Mononuclear cell (primary cell): Measurements from ENCODE around the gene PHF23. TPM values are rescaled to one million over a fixed set of nuclear protein-coding genes. Genes with fewer than 3 reads are reported as not detected.

Experiments used
- H3K27me3 ChIP-seq: 2 replicates; pipeline ENCODE4 v1.6.0; 2011; ENCODE audit warnings: low read length, control low read depth; ENCODE audit not compliant: insufficient read depth
- H3K4me1 ChIP-seq: 2 replicates; pipeline ENCODE4 v1.5.1; 2011; ENCODE audit warnings: mild to moderate bottlenecking, low read length, control low read depth; ENCODE audit not compliant: insufficient read depth
- H3K4me3 ChIP-seq: 2 replicates; pipeline ENCODE4 v1.5.1; 2011; ENCODE audit warnings: mild to moderate bottlenecking, low read length, moderate library complexity
- H3K9me3 ChIP-seq: 2 replicates; pipeline ENCODE4 v1.5.1; 2011; ENCODE audit warnings: low read depth, mild to moderate bottlenecking, control low read depth, low read length
- total RNA-seq: library from RNA; depleted of rRNA; stranded (reverse); fragments of >200 nt; gene quantifications from one replicate; pipeline ENCODE4 v1.2.3, GENCODE V29; 2012

The PHF23 gene
- 6.5 TPM for total RNA-seq

DNA sequence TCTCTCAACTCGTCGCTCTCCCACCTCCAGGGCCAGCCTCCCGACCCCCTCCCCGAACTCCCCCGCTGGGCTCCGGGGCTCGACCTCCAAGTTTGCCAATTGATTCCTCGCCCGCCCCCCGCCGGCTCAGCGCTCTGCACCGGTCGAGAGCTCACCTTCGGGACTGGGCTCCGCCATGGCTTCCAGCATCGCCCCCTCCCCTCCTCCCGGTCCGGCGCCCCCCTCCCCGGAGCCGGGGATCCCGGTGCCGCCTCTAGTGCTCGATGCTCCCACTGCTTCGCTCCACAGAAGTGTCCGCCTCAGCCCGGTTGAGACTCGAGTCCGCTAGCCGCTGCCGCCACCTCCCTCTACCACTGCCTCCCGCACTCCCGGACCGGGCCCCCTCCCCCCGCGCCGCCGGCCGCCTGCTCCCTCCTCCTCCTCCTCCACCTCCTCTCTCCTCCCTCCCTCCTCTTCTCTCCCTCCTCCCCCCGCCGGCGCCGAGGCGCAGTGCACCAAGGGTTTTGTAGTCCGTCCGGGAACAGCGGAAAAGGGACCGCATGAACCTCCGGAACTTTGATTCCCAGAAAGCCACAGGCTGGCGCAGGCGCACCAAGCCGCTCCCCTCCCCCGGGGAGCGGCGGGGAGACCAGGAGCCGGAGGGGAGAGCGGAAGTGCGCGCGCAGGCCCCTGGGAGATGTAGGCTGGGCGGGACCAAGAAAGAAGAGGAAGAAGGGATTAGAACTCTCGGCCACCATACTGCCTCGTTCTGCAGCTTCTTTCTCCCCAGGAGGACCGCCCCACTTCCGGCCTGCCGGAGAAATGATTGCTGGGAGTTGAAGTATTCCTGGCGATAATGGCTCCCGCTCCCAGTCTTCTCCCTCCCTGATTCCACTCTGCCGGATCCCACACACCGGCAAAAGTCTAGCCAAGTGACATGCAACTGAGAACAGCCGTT lies at the start of gene PHF23:
Gene PHF23, minus strand, starts transcription at position 367 of the 937 bp plus-strand sequence. Its CDS starts 178 bp downstream, at position 189.
- H3K27me3 ChIP-seq: no peaks in the 10 kb centered on the region
- H3K9me3 ChIP-seq: no peaks in the 10 kb centered on the region
- peak within 1 kb of the TSS; percentile 100 for H3K4me3 ChIP-seq
- peaks cover 59% of the 10 kb centered on the region for H3K4me1 ChIP-seq

DNA sequence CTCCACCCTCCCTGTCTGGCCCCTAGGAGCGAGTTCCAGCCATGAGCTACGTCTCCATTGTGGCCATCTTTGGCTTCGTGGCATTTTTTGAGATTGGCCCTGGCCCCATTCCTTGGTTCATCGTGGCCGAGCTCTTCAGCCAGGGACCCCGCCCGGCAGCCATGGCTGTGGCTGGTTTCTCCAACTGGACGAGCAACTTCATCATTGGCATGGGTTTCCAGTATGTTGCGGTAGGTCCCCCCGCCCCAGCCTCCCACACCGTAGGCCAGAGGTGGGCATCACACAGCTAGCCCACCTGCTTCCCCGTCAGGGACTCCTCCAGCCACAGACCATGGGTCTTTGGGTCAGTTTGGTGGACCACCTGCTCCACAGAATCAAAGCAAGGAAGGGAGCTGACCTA lies 46.4 kb upstream of the PHF23 start:
- H3K27me3 ChIP-seq: peaks cover 19% of the 10 kb centered on the region

DNA sequence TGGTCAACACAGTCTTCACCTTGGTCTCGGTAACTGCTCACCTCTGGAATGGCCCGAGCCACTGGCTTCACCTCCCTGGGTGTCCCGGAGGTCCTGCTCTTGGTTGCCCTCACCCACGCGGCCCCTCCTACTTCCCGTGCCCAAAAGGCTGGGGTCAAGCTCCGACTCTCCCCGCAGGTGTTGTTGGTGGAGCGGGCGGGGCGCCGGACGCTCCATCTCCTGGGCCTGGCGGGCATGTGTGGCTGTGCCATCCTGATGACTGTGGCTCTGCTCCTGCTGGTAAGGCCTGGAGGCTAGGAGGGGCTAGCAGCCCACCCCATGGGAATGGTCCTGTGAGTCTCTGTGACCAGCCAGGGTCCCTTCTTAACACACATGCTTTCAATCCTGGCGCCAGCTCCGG lies 45.7 kb upstream of the PHF23 start:
- peaks cover 27% of the 10 kb centered on the region for H3K4me1 ChIP-seq
- peaks cover 19% of the 10 kb centered on the region for H3K27me3 ChIP-seq
- H3K9me3 ChIP-seq: no peaks in the 10 kb centered on the region
- H3K4me3 ChIP-seq: no peak overlapping the region

More for the DNA sequence above, 46.4 kb upstream of the PHF23 start:
- Histone ChIP-seq H3K4me1 (peaks cover 22% of the 10 kb centered on the region), H3K9me3 (no peaks in the 10 kb centered on the region), H3K4me3 (no peak overlapping the region)

DNA sequence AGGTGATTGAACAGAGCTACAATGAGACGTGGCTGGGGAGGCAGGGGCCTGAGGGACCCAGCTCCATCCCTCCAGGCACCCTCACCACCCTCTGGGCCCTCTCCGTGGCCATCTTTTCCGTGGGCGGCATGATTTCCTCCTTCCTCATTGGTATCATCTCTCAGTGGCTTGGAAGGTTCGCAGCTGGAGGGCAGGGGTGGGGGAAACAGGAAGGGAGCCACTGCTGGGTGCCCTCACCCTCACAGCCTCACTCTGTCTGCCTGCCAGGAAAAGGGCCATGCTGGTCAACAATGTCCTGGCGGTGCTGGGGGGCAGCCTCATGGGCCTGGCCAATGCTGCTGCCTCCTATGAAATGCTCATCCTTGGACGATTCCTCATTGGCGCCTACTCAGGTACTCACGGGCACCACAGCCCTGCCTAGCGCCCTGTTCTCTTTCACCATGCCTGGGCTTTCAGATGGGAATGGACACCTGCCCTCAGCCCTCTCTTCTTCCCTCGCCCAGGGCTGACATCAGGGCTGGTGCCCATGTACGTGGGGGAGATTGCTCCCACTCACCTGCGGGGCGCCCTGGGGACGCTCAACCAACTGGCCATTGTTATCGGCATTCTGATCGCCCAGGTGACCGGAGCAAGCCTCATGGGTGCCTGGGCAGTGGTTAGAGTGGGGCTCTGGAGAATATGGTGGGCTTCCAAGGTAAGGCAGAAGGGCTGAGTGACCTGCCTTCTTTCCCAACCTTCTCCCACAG lies 44.4 kb upstream of the PHF23 start:
- Histone ChIP-seq H3K27me3 (peaks cover 19% of the 10 kb centered on the region), H3K4me1 (peaks cover 27% of the 10 kb centered on the region), H3K9me3 (no peaks in the 10 kb centered on the region), H3K4me3 (no peak overlapping the region)

DNA sequence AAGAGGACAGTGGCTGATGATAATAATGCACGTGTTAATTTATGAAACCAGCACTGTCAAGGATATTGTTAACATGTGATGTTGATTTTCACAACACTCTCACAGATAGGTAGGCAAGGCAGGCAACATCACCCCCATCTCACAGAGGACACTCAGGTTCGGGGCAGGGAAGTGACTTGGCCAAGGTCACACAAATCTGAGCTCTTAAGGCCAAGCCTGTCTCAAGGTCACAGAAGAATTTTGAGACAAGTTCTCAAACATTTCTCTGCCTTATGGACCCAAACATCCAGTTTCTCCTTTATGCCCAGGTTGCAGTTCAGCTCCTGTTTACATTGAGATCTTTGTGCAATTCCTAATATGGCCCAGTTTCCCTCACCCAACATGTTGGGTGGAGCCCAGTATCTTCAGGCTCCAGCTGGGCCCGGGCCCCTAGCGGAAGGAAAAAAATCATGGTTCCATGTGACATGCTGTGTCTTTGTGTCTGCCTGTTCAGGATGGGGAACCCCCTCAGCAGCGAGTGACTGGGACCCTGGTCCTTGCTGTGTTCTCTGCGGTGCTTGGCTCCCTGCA lies 43.6 kb upstream of the PHF23 start:
- H3K4me3 ChIP-seq: no peak overlapping the region
- H3K9me3 ChIP-seq: no peaks in the 10 kb centered on the region
- peaks cover 27% of the 10 kb centered on the region for H3K4me1 ChIP-seq
- peaks cover 19% of the 10 kb centered on the region for H3K27me3 ChIP-seq

DNA sequence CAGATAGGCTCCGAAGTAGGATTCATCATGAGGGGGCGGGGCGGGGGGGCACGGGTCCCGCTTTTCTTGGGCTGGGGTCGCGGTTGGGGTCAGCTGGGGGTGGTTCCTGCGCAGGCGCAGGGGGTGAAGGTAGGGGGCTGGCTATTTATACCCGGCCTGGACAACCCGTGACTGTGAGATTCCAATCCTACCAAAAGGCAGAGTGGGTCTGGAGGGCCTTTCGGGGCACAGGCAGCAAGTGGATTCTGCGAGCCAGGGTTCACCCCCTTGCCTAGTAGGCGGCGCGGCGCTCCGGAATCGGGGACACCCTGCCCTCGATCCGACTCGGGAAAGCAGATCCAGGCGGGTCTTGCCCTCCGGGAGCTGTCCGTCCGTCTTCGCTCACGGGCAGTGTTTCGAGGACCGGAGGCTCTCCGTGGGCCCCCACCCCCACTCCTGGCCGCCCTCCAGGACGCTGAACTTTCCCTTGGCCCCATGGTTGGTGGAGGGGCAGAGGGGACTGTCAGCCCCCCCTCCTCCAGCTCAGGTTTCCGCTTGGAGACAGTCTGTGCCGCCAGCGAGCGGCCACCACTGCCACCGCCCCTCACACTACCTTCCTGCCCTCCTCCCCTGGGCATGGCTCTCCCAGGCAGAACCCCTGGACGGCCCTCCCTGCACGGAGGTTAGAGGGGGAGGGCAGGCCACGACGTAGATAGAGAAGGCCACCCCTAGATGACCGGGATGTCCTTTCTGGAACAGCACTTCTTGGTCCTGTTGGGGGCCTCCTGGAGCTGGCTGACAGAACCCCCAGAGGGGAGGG lies 42.9 kb upstream of the PHF23 start:
- H3K4me1 ChIP-seq: peaks cover 27% of the 10 kb centered on the region

DNA sequence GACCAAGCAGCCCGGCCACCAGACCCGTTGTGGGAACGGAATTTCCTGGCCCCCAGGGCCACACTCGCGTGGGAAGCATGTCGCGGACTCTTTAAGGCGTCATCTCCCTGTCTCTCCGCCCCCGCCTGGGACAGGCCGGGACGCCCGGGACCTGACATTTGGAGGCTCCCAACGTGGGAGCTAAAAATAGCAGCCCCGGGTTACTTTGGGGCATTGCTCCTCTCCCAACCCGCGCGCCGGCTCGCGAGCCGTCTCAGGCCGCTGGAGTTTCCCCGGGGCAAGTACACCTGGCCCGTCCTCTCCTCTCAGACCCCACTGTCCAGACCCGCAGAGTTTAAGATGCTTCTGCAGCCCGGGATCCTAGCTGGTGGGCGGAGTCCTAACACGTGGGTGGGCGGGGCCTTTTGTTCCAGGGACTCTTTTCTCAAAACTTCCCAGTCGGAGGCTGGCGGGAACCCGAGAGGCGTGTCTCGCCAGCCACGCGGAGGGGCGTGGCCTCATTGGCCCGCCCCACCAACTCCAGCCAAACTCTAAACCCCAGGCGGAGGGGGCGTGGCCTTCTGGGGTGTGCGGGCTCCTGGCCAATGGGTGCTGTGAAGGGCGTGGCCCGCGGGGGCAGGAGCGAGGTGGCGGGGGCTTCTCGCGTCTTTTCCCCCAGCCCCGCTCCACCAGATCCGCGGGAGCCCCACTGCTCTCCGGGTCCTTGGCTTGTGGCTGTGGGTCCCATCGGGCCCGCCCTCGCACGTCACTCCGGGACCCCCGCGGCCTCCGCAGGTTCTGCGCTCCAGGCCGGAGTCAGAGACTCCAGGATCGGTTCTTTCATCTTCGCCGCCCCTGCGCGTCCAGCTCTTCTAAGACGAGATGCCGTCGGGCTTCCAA lies 42.1 kb upstream of the PHF23 start, which contains the start of gene SLC2A4:
Gene SLC2A4, plus strand, starts transcription at position 645 of the 879 bp plus-strand sequence. Its CDS starts 217 bp downstream, at position 862.
- Histone ChIP-seq H3K27me3 (peaks cover 19% of the 10 kb centered on the region), H3K9me3 (no peaks in the 10 kb centered on the region), H3K4me1 (peaks cover 27% of the 10 kb centered on the region), H3K4me3 (peak within 1 kb of the TSS; percentile 15)

More for the DNA sequence above, 42.9 kb upstream of the PHF23 start:
- Histone ChIP-seq H3K9me3 (no peaks in the 10 kb centered on the region), H3K27me3 (peaks cover 19% of the 10 kb centered on the region), H3K4me3 (no peak overlapping the region)

DNA sequence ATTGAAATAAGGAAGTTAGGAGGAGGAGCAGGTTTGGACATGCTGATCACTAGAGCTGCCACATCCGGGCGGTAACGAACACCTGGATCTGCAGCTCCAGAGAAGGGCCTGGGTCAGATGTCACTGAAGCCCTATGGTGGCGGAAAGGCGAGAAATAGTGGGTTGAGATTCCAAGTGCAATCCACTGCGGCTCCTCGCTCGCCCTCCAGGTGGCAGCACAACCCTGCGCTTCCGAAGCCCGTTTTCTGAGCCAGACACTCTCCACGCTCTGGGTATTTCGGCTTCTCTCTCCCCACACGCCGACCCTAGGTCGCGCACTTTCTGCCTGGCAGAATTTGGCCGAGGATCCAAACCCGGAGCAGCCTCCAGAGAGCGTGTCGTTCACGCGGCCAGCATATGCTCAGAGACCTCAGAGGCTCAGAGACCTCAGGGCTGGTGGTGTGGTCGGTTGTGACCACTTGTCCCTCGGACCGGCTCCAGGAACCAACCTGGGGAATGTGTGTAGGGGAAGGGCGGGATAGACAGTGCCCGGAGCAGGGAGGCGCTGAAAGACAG lies 41.3 kb upstream of the PHF23 start:
- peaks cover 27% of the 10 kb centered on the region for H3K4me1 ChIP-seq
- H3K4me3 ChIP-seq: no peak overlapping the region
- H3K27me3 ChIP-seq: peaks cover 19% of the 10 kb centered on the region
- H3K9me3 ChIP-seq: no peaks in the 10 kb centered on the region

DNA sequence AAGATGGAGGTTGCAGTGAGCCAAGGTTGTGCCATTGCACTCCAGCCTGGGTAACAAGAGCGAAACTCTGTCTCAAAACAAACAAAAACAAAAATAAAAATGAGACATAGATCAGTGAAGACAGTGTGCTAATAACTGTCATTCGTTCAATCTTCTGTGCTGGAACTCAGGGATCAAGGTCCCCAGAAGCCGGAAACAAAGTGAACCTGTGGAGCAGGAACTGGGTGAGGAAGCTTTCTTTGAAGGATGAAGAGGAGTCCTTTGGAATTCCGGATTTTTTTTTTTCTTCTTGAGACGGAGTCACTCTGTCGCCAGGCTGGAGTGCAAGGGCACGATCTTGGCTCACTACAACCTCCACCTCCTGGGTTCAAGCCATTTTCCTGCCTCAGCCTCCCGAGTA lies 40.2 kb upstream of the PHF23 start:
- Histone ChIP-seq H3K9me3 (no peaks in the 10 kb centered on the region), H3K4me3 (no peak overlapping the region), H3K27me3 (peaks cover 19% of the 10 kb centered on the region), H3K4me1 (peaks cover 27% of the 10 kb centered on the region)

DNA sequence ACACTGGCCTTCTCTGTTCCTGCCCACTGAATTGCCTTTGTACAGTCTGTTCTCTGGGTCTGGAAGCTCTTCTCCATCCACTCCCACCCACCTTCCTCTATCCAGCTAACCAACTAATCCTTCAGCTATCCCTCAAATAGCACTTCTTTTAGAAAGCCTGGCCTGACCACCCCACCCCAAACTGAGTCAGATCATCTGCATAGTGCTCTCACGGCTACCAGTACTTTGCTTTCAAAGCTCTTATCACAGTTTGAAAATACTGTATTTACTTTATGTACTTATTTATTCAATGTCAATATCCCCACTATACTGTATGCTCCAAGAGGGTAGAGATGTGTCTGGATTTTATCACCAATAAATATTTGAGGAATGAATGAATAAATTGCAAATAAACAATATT lies 27.5 kb upstream of the PHF23 start:
- Histone ChIP-seq H3K4me3 (no peak overlapping the region), H3K9me3 (no peaks in the 10 kb centered on the region), H3K27me3 (peaks cover 21% of the 10 kb centered on the region), H3K4me1 (peaks cover 20% of the 10 kb centered on the region)

DNA sequence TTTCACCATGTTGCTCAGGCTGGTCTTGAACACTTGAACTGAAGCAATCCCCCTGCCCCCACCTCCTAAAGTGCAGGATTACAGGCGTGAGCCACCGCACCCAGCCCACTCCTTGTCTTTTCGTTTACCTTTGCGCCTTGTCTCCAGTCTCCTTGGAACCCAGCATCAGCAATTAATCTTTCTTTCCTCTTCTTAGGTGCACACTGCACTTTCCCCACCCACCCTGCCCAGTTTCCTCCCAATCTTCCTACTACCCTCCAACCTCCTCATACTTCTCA lies 24.5 kb upstream of the PHF23 start:
- Histone ChIP-seq H3K9me3 (no peaks in the 10 kb centered on the region), H3K4me3 (no peak overlapping the region), H3K27me3 (peaks cover 28% of the 10 kb centered on the region), H3K4me1 (peaks cover 38% of the 10 kb centered on the region)

DNA sequence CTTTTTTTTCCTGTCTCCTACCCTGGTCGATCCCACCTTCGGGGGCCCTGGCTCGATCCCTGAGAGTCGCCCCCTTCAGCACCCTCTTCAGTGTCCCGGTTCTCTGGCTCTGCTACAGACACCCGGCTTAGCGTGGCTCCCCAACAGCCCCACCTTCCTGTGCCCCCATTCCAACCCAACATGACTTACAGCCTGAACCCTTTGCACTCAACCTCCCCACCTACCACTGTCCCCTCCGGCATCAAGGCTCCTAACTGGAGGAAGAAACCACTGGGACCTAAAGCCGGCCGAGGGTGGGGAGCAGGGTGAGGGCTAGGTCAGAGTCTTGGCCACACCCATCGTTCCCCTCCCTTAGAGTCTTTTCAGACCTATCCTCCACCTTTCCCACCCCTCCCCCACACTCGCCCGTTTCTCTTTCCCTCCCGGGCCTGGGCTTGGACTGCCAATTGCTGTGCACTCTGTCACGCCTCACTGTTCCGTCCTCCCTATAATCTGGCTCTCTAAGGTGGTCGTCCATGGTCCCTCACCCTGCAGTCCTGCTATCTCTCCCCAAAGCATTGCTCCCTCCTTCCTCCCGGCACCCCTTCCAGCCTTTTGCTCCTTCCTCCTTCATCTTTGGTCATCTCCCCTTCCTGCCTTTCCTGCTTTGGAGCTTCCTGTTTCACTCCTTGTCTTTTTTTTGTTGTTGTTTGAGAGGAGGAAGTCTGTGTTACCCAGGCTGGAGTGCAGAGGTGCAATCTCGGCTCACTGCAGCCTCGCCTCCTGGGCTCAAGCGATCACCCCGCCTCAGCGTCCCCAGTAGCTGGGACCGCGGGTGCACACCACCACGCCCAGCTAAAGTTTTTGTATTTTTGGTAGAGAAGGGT lies 23.9 kb upstream of the PHF23 start:
- Histone ChIP-seq H3K9me3 (no peaks in the 10 kb centered on the region), H3K27me3 (peaks cover 28% of the 10 kb centered on the region), H3K4me3 (peak overlapping the region; percentile 15), H3K4me1 (peaks cover 38% of the 10 kb centered on the region)
